AG08395 (cell line): Measurements from ENCODE around the gene SERPING1.

Experiments used
- DNase-seq: peaks from one replicate; pipeline ENCODE4 v3.0.0; 2012; ENCODE audit warnings: mixed read lengths, low spot score

Gene SERPING1

DNA sequence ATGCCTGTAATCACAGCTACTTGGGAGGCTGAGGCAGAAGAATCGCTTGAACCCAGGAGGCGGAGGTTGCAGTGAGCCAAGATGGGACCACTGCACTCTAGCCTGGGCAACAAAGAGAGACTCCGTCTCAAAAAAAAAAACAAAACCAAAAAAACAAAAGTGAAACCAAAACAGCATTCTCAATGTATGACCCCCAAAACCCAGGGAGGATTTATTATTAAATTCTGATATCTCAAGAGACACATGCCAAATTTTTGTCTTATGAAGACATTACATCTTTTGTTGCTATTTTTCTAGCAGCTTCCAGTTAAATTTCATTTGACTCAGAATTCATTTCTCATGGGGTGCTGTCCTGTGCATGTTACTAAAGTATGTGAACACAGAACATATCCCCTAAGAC lies 55.2 kb downstream of the SERPING1 start:
- no peak for DNase-seq

DNA sequence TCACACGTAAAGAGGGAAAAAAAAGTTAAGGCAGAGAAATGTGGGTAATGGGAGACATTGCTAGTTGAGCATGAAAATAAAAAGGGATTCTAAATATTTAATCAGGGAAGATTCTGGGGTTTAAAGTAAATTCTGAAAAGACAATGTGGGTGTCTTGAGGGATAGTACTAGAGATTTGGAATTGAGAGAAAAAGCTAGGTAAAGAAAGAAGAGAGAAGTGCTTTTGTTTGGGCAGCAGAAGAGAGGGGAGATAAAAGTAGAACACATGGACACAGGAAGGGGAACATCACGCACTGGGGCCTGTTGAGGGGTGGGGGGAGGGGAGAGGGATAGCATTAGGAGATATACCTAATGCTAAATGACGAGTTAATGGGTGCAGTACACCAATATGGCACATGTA lies 55.7 kb downstream of the SERPING1 start:
- DNase-seq = no peak

- DNase-seq = no peak
These were observed 59.4 kb downstream of the SERPING1 start for GRCh38 chr11:57656885-57657193.

DNA sequence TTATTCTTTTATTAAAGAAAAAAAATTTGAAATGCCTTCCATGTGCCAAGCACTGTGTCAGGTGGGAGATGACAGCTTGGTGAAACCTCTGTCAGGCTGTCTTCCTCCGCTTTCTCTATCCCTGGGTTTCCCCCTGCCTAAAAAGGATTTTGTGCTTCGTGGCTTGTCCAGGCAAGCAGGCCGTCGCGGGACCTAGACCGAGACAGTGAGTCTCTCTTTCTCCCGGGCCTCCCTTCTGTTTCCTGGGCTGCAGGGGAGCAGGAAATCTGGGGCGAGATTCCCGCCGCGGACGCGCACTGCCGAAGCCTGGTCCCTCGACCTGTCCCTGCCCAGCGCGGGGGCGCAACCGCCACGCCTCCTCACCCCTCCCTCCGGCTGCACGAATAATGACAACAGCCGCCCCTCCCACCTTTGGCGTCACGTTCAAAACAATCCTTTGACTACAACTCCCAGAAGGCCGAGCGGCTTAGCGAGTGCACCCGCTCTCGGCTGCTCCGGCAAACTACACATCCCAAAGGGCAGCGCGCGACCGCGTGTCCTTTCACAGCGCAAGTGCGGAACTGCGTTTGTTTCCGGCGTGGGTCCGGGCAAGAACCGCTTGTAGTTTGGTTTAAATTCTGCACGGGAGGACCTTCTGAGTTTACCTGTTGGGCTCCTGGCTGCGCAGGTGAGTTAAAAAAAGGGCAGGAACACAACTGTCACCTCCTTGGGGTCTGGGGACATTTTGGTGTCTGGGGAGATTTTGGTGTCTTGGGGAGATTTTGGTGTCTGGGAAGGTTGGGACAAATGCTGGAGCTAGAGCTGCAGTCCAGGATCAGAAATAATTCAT lies 59.9 kb downstream of the SERPING1 start, which contains the start of gene CLP1:
Gene CLP1, plus strand, starts transcription at position 569 of the 829 bp plus-strand sequence. CDS start 1,715 bp downstream, outside the sequence.
- DNase-seq = peak; percentile 97

DNA sequence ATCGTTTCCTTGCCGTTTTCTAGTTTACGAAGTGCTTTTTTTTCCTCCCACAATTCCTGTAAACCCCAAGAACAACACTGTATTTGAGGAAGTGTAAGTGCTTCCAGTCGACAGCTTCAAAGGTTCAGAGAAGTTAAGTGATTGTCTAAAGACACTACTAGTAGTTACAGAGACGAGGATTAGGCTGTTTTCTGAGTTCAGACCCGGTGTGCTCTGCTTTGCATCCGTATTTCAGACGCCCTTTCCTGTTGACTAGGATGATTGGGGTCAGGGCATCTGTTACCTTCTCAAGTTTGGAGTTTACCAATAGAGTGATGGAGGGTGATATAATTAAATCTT lies 60.5 kb downstream of the SERPING1 start:
- no peak for DNase-seq

DNA sequence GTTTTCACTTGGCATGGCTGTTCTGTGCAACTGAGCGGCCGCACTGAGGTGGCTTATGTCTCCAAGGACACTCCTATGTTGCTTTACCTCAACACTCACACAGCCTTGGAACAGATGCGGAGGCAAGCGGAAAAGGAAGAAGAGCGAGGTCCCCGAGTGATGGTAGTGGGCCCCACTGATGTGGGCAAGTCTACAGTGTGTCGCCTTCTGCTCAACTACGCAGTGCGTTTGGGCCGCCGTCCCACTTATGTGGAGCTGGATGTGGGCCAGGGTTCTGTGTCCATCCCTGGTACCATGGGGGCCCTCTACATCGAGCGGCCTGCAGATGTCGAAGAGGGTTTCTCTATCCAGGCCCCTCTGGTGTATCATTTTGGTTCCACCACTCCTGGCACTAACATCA lies 62.2 kb downstream of the SERPING1 start:
- DNase-seq = no peak

DNA sequence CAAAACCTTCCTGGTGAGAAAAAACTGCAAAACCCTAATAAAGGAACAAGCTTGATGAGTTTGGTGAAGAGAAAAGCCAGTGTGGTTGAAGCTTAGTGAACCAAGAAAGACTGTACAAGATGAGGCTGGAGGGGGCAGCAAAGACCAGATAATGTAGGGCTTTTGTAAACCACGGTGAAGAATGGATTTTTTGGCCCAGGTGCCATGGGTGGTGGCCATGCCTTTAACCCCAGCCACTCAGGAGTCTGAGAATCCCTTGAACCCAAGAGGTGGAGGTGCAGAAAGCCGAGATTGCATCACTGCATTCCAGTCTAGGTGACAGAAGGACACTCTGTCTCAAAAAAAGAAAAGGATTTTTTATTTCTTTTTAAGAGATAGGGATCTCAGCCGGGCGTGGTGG lies 65.4 kb downstream of the SERPING1 start:
- no peak for DNase-seq

DNA sequence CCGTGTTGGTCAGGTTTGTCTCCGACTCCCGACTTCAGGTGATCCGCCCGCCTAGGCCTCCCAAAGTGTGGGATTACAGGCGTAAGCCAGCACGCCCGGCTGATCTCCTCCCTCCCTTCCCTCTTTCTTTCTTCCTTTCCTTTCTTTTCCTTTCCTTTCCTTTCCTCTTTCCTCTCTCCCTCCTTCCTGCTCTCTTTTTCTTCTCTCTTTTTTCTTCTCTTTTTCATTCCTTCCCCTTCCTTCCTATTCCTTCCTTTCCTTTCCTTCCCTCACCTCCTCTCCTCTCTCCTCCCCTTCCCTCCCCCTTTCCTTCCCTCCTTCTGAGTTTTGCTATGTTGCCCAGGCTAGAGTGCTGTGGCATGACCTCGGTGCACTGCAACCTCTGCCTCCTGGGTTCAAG lies 66.5 kb downstream of the SERPING1 start:
- DNase-seq = no peak
